Measurements from ENCODE around the gene ZBTB12. TPM values are rescaled to one million over a fixed set of nuclear protein-coding genes. Genes with fewer than 3 reads are reported as not detected.

ZBTB12 gene
- total and polyA plus RNA-seq, 2 donors, result 4.8 to 10.1 TPM

GRCh38 chr6:31898383-31899011, 3.4 kb downstream of the ZBTB12 start:
- peak overlapping the region; percentile 99 for H3K4me3 ChIP-seq (ENCODE audit: low read depth, low read length)
- no peak for DNase-seq (ENCODE audit: extremely low spot score)
- no peak overlapping the region for H3K27ac ChIP-seq (ENCODE audit: low read depth)
- H3K4me1 ChIP-seq (ENCODE audit: insufficient read depth), result no peaks in the 10 kb centered on the region
- 16% methylated on average over 8 of the region's 8 CpGs for WGBS
- no peaks in the 10 kb centered on the region for H3K36me3 ChIP-seq (ENCODE audit: insufficient read depth)

- H3K4me3 ChIP-seq (ENCODE audit: low read depth, low read length), result peak within 1 kb of the TSS; percentile 99
- under 1% methylated on average over 49 of the region's 49 CpGs for WGBS
- no peaks in the 10 kb centered on the region for H3K4me1 ChIP-seq (ENCODE audit: insufficient read depth)
- no peak for DNase-seq (ENCODE audit: extremely low spot score)
- H3K36me3 ChIP-seq (ENCODE audit: insufficient read depth), result no peaks in the 10 kb centered on the region
- H3K27ac ChIP-seq (ENCODE audit: low read depth), result peak within 1 kb of the TSS; percentile 67
These were observed 4.1 kb downstream of the ZBTB12 start, which contains the start of gene EHMT2 for GRCh38 chr6:31897612-31898382. Gene EHMT2, minus strand, starts transcription at chr6:31897698. Its CDS starts 21 bp downstream, at chr6:31897677.

- under 1% methylated on average over 59 of the region's 62 CpGs for WGBS
- peak overlapping the region; percentile 99 for H3K4me3 ChIP-seq (ENCODE audit: low read depth, low read length)
- no peak for DNase-seq (ENCODE audit: extremely low spot score)
- no peaks in the 10 kb centered on the region for H3K36me3 ChIP-seq (ENCODE audit: insufficient read depth)
- no peaks in the 10 kb centered on the region for H3K4me1 ChIP-seq (ENCODE audit: insufficient read depth)
- peak overlapping the region; percentile 67 for H3K27ac ChIP-seq (ENCODE audit: low read depth)
These were observed 4.9 kb downstream of the ZBTB12 start for GRCh38 chr6:31896856-31897611.

- no peak for DNase-seq (ENCODE audit: extremely low spot score)
- 38% methylated on average over 4 of the region's 4 CpGs for WGBS
- H3K4me1 ChIP-seq (ENCODE audit: insufficient read depth), result no peaks in the 10 kb centered on the region
- H3K4me3 ChIP-seq (ENCODE audit: low read depth, low read length), result peak overlapping the region; percentile 99
- H3K27ac ChIP-seq (ENCODE audit: low read depth), result no peak overlapping the region
- no peaks in the 10 kb centered on the region for H3K36me3 ChIP-seq (ENCODE audit: insufficient read depth)
These were observed 5.4 kb downstream of the ZBTB12 start for GRCh38 chr6:31896493-31896855.

DNA sequence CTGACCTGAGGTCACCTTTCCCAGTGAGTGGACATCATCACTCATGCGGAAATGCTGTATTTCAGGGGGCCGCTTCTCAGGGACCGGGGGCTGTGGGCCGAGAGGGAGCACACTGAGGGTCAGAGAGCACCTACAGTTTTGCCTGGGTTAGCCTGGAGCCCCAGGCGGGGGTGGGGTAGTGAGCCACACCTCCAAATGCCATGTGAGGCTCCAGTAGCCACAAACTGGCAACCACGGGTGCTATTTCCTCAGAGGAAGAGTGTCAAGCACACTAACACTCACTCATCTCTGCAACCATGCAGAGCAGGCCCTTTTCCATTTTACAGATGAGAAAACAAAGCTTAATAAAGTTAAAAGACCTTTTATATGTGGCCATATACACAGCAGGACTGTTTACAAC, 9.1 kb downstream of the ZBTB12 start:
- WGBS, result 85% methylated on average over 6 of the region's 6 CpGs
- Histone ChIP-seq H3K27ac (ENCODE audit: low read depth) (no peak overlapping the region), H3K4me3 (ENCODE audit: low read depth, low read length) (no peak overlapping the region), H3K4me1 (ENCODE audit: insufficient read depth) (no peaks in the 10 kb centered on the region), H3K36me3 (ENCODE audit: insufficient read depth) (peaks cover 6% of the 10 kb centered on the region)
- DNase-seq (ENCODE audit: extremely low spot score), result no peak

DNA sequence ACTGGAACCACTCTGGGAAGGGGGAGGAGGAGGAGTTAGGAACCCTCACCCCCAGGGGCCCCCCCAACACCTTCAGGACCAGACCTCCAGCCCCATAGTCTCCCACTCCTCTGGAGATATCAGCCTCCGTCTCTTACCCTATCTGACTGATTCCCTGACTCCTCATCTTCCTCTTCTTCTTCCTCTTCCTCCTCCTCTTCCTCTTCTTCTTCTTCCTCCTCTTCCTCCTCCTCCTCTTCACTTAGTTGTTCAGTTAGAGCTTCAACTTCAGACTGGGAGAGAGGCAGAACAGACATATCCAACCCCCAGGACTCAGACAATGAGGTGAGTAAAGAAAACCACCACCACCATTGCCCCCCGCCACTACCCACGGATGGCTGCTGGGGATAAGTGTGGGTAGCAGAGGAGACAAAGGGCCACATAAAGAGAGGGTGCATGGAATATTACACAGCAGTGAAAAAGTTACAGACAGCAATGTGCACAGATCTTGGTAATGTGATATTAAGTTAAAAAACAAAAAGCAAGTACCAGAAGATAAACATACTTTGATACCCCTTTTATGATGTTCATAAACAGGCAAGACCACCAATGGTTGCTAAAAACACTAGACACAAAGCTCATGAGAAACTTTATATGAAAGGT, 12.4 kb downstream of the ZBTB12 start:
- peaks cover 7% of the 10 kb centered on the region for H3K36me3 ChIP-seq (ENCODE audit: insufficient read depth)
- H3K27ac ChIP-seq (ENCODE audit: low read depth), result no peak overlapping the region
- 93% methylated on average over 3 of the region's 3 CpGs for WGBS
- no peaks in the 10 kb centered on the region for H3K4me1 ChIP-seq (ENCODE audit: insufficient read depth)
- H3K4me3 ChIP-seq (ENCODE audit: low read depth, low read length), result no peak overlapping the region
- no peak for DNase-seq (ENCODE audit: extremely low spot score)

DNA sequence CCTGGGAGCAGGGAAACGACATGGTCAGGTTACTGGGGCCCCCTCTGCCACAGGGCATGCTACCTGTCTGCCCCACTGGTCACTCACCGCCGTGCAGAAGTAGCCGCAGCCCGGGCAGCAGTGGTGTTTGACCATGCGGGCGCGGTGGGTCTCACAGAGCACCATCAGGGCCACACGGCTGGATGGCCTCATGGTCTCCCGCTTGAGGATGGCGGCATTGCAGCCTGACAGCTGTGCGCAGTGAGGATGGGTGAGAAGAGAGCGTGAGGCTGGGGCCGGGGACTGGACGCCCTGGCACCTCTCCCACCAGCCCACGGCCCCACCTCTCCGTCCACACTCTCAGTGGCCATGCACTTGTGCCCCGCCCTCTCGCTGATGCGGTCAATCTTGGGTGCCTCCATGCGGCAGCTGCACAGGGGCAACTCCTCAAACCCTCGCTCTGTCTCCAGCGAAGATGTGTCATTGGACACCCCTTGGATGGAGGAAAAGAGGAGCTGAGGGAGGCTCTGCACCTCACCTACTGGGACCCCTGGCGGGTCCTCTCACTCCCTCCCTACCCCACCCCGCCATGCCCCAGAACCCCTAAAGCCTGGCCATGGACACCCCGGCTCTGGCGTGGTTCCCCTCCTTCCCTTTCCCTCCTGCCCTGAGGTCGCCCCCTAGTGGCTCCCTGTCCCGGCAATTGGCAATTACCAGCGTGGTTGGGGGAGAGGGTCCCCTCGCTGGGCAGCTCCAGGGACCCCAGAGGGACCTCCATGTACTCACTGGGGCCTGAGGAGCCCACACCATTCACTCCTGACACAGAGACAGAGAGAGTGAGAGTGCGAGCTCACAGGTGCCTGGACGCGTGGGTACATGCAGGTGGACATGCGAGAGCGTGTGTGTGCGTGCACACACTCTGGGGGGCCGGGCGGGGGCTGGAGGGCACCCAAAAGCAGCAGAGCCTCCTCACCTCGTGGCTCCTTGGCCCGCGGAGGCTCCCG, 13.3 kb downstream of the ZBTB12 start:
- Histone ChIP-seq H3K4me1 (ENCODE audit: insufficient read depth) (no peaks in the 10 kb centered on the region), H3K36me3 (ENCODE audit: insufficient read depth) (peaks cover 7% of the 10 kb centered on the region), H3K4me3 (ENCODE audit: low read depth, low read length) (no peak overlapping the region), H3K27ac (ENCODE audit: low read depth) (no peak overlapping the region)
- no peak for DNase-seq (ENCODE audit: extremely low spot score)
- 78% methylated on average over 43 of the region's 43 CpGs for WGBS

GRCh38 chr6:31887173-31888007, 14.5 kb downstream of the ZBTB12 start:
- Histone ChIP-seq H3K27ac (ENCODE audit: low read depth) (no peak overlapping the region), H3K4me1 (ENCODE audit: insufficient read depth) (no peaks in the 10 kb centered on the region), H3K4me3 (ENCODE audit: low read depth, low read length) (no peak overlapping the region), H3K36me3 (ENCODE audit: insufficient read depth) (peaks cover 10% of the 10 kb centered on the region)
- 91% methylated on average over 19 of the region's 19 CpGs for WGBS
- no peak for DNase-seq (ENCODE audit: extremely low spot score)

GRCh38 chr6:31886541-31886991, 15.3 kb downstream of the ZBTB12 start:
- no peak for DNase-seq (ENCODE audit: extremely low spot score)
- 87% methylated on average over 18 of the region's 18 CpGs for WGBS
- Histone ChIP-seq H3K4me1 (ENCODE audit: insufficient read depth) (no peaks in the 10 kb centered on the region), H3K36me3 (ENCODE audit: insufficient read depth) (peaks cover 10% of the 10 kb centered on the region), H3K4me3 (ENCODE audit: low read depth, low read length) (no peak overlapping the region), H3K27ac (ENCODE audit: low read depth) (no peak overlapping the region)

DNA sequence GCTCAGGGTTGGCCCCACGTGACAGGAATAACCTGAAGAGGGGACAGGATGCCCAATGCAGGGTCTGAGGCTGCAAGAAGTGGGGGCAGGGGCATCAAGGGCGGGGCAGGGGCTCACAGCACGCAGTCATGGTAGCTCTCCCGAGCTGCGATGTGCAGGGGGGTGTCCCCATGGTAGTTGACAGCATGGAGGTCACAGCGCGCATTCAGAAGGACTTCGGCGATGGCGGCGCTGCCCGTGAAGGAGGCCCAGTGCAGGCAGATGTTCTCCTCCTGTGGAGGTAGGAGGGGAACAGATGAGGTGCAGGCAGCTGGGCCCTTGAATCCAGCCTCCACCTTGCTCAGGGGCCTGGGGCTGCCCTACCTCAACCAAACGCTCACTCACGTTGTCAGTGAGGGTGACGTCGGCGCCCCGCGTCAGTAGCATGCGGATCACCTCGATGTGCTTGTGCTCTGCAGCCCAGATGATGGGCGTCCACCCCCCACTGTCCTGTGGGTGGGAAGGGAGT, 17.3 kb downstream of the ZBTB12 start:
- Histone ChIP-seq H3K4me1 (ENCODE audit: insufficient read depth) (no peaks in the 10 kb centered on the region), H3K36me3 (ENCODE audit: insufficient read depth) (peaks cover 12% of the 10 kb centered on the region), H3K4me3 (ENCODE audit: low read depth, low read length) (no peak overlapping the region), H3K27ac (ENCODE audit: low read depth) (no peak overlapping the region)
- DNase-seq (ENCODE audit: extremely low spot score), result no peak
- WGBS, result 95% methylated on average over 22 of the region's 22 CpGs

- H3K36me3 ChIP-seq (ENCODE audit: insufficient read depth), result peaks cover 10% of the 10 kb centered on the region
- H3K4me3 ChIP-seq (ENCODE audit: low read depth, low read length), result no peak overlapping the region
- WGBS, result 90% methylated on average over 12 of the region's 12 CpGs
- H3K27ac ChIP-seq (ENCODE audit: low read depth), result no peak overlapping the region
- no peak for DNase-seq (ENCODE audit: extremely low spot score)
- no peaks in the 10 kb centered on the region for H3K4me1 ChIP-seq (ENCODE audit: insufficient read depth)
These were observed 18.2 kb downstream of the ZBTB12 start for GRCh38 chr6:31883676-31884075.

DNA sequence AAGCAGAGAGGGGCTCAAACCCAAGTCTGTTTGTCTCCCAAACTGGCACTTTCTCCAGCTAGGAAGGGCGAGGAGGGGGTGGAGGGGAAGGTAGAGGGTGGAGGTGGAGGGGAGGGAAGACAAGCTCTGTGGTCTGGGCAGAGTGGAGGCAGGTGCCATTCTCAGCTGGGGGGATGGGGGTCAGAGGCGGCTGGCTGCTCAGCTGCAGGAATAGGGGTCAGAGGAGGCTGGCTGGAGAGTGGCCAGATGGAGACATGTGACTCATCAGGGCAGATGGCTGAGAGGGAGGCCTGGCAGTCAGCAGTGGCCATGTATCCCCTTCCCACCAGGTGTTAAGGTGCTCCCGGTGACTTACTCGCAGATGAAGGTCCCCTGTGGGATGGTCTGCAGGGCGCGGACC, 19.5 kb downstream of the ZBTB12 start:
- H3K27ac ChIP-seq (ENCODE audit: low read depth), result no peak overlapping the region
- H3K36me3 ChIP-seq (ENCODE audit: insufficient read depth), result peaks cover 6% of the 10 kb centered on the region
- no peaks in the 10 kb centered on the region for H3K4me1 ChIP-seq (ENCODE audit: insufficient read depth)
- WGBS, result 96% methylated on average over 5 of the region's 6 CpGs
- H3K4me3 ChIP-seq (ENCODE audit: low read depth, low read length), result no peak overlapping the region
- DNase-seq (ENCODE audit: extremely low spot score), result no peak
